Left ventricle myocardium inferior (tissue), 1 donor: ENCODE measurements around the gene LUM. TPM values are rescaled to one million over a fixed set of nuclear protein-coding genes. Genes with fewer than 3 reads are reported as not detected.

Source experiments
- DNase-seq: peaks from one replicate; pipeline ENCODE4 v3.0.0-alpha.2; 2020
- H3K27ac ChIP-seq: fragments of 200-600 bp; replicated peaks from 2 replicates; pipeline ENCODE4 v1.8.0; 2021
- H3K27me3 ChIP-seq: fragments of 200-600 bp; 2 replicates; pipeline ENCODE4 v1.8.0; 2021; ENCODE audit warnings: low read depth
- H3K36me3 ChIP-seq: fragments of 200-600 bp; 2 replicates; pipeline ENCODE4 v1.8.0; 2021
- H3K4me1 ChIP-seq: fragments of 200-600 bp; 2 replicates; pipeline ENCODE4 v1.8.0; 2021
- H3K4me3 ChIP-seq: fragments of 200-600 bp; 2 replicates; pipeline ENCODE4 v1.8.0; 2021; ENCODE audit warnings: mild to moderate bottlenecking, moderate library complexity
- H3K9me3 ChIP-seq: fragments of 200-600 bp; replicated peaks from 2 replicates; pipeline ENCODE4 v1.8.0; 2021
- CTCF ChIP-seq: fragments of 200-600 bp; IDR thresholded peaks from 2 replicates; pipeline ENCODE4 v1.8.0; 2021; ENCODE audit warnings: antibody characterized with exemption, mild to moderate bottlenecking, borderline replicate concordance
- intact Hi-C: fragments of 100-400 bp; cut with micrococcal nuclease; formaldehyde crosslinking; loops from one replicate; pipeline ENCODE4 v1.11.0; 2022
- total RNA-seq: library from RNA; stranded (reverse); fragmentation: NEBNext Ultra II Directional; extraction: Animal tissue kit (Norgen Biotek cat#: 25700); gene quantifications from one replicate; pipeline ENCODE4 v1.2.1, GENCODE V29; 2021
- donor health status: DM: no; HTN: yes; CAD: no; lungs with severe emphysema.

LUM gene
- total RNA-seq, 1 donor from 2014 or later = 115 TPM

GRCh38 chr12:91065396-91065795 is 45.9 kb downstream of the LUM start:
- TF ChIP-seq CTCF = no peak
- H3K9me3 ChIP-seq = no peaks in the 10 kb centered on the region
- no peaks in the 10 kb centered on the region for H3K4me1 ChIP-seq
- H3K27me3 ChIP-seq = no peaks in the 10 kb centered on the region
- DNase-seq = no peak
- H3K36me3 ChIP-seq = no peaks in the 10 kb centered on the region
- intact Hi-C loops = no loop called here
- no peak overlapping the region for H3K27ac ChIP-seq
- H3K4me3 ChIP-seq = no peak overlapping the region

- DNase-seq = no peak
- intact Hi-C loops = no loop called here
- Histone ChIP-seq H3K36me3 (no peaks in the 10 kb centered on the region), H3K27me3 (no peaks in the 10 kb centered on the region), H3K4me3 (no peak overlapping the region), H3K27ac (no peak overlapping the region), H3K4me1 (no peaks in the 10 kb centered on the region), H3K9me3 (no peaks in the 10 kb centered on the region)
- TF ChIP-seq CTCF = no peak
These were observed 46.7 kb downstream of the LUM start for GRCh38 chr12:91064640-91065039.

- DNase-seq = no peak
- intact Hi-C loops = no loop called here
These were observed 50.2 kb downstream of the LUM start for GRCh38 chr12:91061091-91061490.

GRCh38 chr12:91059211-91059610 is 52.1 kb downstream of the LUM start:
- no peak for TF ChIP-seq CTCF
- Histone ChIP-seq H3K27me3 (no peaks in the 10 kb centered on the region), H3K4me1 (peaks cover 4% of the 10 kb centered on the region), H3K36me3 (no peaks in the 10 kb centered on the region), H3K4me3 (no peak overlapping the region), H3K9me3 (no peaks in the 10 kb centered on the region), H3K27ac (no peak overlapping the region)
- no peak for DNase-seq
- intact Hi-C loops = no loop called here

More at GRCh38 chr12:91061091-91061490, 50.2 kb downstream of the LUM start:
- no peaks in the 10 kb centered on the region for H3K9me3 ChIP-seq
- no peaks in the 10 kb centered on the region for H3K27me3 ChIP-seq
- no peak overlapping the region for H3K27ac ChIP-seq
- no peak for TF ChIP-seq CTCF
- H3K4me1 ChIP-seq = no peaks in the 10 kb centered on the region
- no peaks in the 10 kb centered on the region for H3K36me3 ChIP-seq
- H3K4me3 ChIP-seq = no peak overlapping the region

- Histone ChIP-seq H3K27me3 (no peaks in the 10 kb centered on the region), H3K4me3 (no peak overlapping the region), H3K9me3 (no peaks in the 10 kb centered on the region), H3K27ac (no peak overlapping the region), H3K4me1 (peaks cover 7% of the 10 kb centered on the region), H3K36me3 (no peaks in the 10 kb centered on the region)
- no peak for TF ChIP-seq CTCF
- DNase-seq = no peak
- intact Hi-C loops = no loop called here
These were observed 52.5 kb downstream of the LUM start for GRCh38 chr12:91058786-91059185.
